Iris pigment epithelial cell (primary cell): ENCODE results near the gene ALG12.

ENCODE experiments used
- DNase-seq: peaks from one replicate; pipeline ENCODE4 v3.0.0-alpha.2; 2011; ENCODE audit warnings: low read depth

ALG12 gene

GRCh38 chr22:49911881-49912625 lies 6.2 kb downstream of the ALG12 start:
- no peak for DNase-seq

- no peak for DNase-seq
These were observed 7.7 kb downstream of the ALG12 start for GRCh38 chr22:49910229-49911155.

- no peak for DNase-seq
These were observed 8.6 kb downstream of the ALG12 start for GRCh38 chr22:49909476-49910205.

GRCh38 chr22:49907807-49908206 lies 10.4 kb downstream of the ALG12 start:
- no peak for DNase-seq

- DNase-seq, result no peak
These were observed 11.4 kb downstream of the ALG12 start for GRCh38 chr22:49906799-49907290.

- DNase-seq, result no peak
These were observed 12.0 kb downstream of the ALG12 start for GRCh38 chr22:49906071-49906798.

GRCh38 chr22:49905465-49905864 lies 12.8 kb downstream of the ALG12 start:
- no peak for DNase-seq

GRCh38 chr22:49904040-49904369 lies 14.2 kb downstream of the ALG12 start:
- DNase-seq, result no peak

- DNase-seq, result no peak
These were observed 14.8 kb downstream of the ALG12 start for GRCh38 chr22:49903322-49904039.

- no peak for DNase-seq
These were observed 16.8 kb downstream of the ALG12 start for GRCh38 chr22:49901457-49901856.

- DNase-seq, result no peak
These were observed 17.6 kb downstream of the ALG12 start for GRCh38 chr22:49900441-49901230.

GRCh38 chr22:49899530-49899929 lies 18.7 kb downstream of the ALG12 start:
- DNase-seq, result no peak

GRCh38 chr22:49897015-49897684 lies 21.1 kb downstream of the ALG12 start:
- DNase-seq, result no peak

GRCh38 chr22:49896201-49896600 lies 22.0 kb downstream of the ALG12 start:
- no peak for DNase-seq

GRCh38 chr22:49894322-49895054 lies 23.8 kb downstream of the ALG12 start:
- DNase-seq, result no peak

GRCh38 chr22:49893025-49893424 lies 25.2 kb downstream of the ALG12 start:
- no peak for DNase-seq

GRCh38 chr22:49892226-49892899 lies 25.9 kb downstream of the ALG12 start:
- DNase-seq, result no peak

GRCh38 chr22:49889071-49889470 lies 29.2 kb downstream of the ALG12 start:
- DNase-seq, result no peak
